ENCODE data around the gene FXYD6. TPM values are rescaled to one million over a fixed set of nuclear protein-coding genes. Genes with fewer than 3 reads are reported as not detected.

Gene FXYD6
- total and polyA plus RNA-seq, 9 of the 15 experiments (the other 6 are each of a cell fraction or from before 2014, with no cell fraction given) = 0.07 to 0.35 TPM; not detected in 7

DNA sequence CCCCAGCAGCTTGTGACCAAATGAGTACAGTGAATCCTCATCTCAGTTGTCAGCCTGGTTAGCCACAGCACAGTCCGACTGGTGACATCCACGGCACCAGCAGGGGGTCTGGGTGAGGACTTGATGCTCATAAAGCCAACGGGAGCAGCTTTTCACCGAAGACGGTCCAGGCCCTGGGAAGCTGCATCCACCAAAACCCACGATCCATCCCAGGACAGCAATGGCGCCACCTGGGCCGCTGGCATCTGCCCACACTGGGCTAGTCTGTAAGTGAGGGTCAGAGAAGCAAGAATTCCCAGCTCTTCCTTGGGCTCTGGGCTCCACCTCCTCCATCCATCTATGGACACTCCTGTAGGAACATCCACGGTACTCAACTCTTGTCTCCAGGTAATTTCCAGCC is 25.1 kb upstream of the FXYD6 start:
- ChIA-PET POLR2A (no interaction called here), CTCF (ENCODE audit: low intra/inter-chr PET ratio) (no interaction called here)
- Histone ChIP-seq H3K9ac (ENCODE audit: insufficient read depth in 1 of 2, low read depth in 2 of 2, low read length in 2 of 2) (0 out of 4 replicates have a peak overlapping the region, but pooled peaks of 1 of the 2 experiments have one; percentile 37), H3K4me3 (no peak overlapping the region), H3K9me3 (replicated peaks; ENCODE audit: control insufficient read depth, insufficient read depth, low read depth, low read length) (no peaks in the 10 kb centered on the region), H3K4me2 (ENCODE audit: insufficient read depth, low read length) (no peak overlapping the region), H3K4me1 (replicated peaks in 1 of 2; ENCODE audit: control insufficient read depth in 2 of 2, insufficient read depth in 2 of 2, low read length in 2 of 2) (no peaks in the 10 kb centered on the region; a peak in 2 of 5 replicates), H3K9me1 (ENCODE audit: control insufficient read depth, insufficient read depth, low read length) (no peaks in the 10 kb centered on the region), H4K20me1 (replicated peaks; ENCODE audit: control insufficient read depth, insufficient read depth, low read length) (no peaks in the 10 kb centered on the region; the same call in 1 of the 2 replicates), H2AFZ (ENCODE audit: low read depth, low read length) (no peak overlapping the region), H3K36me3 (ENCODE audit: control insufficient read depth, insufficient read depth, low read length) (no peaks in the 10 kb centered on the region), H3K27ac (ENCODE audit: extremely low read depth, low read depth, low read length) (no peak overlapping the region), H3K79me2 (ENCODE audit: control insufficient read depth, insufficient read depth, low read length) (no peaks in the 10 kb centered on the region), H3K27me3 (ENCODE audit: control insufficient read depth in 2 of 2, insufficient read depth in 2 of 2, low read length in 2 of 2) (peaks cover 19 to 52% of the 10 kb centered on the region in 2 experiments)
- no peak for DNase-seq (ENCODE audit: extremely low read depth in 1 of 4, low spot score in 3 of 4)
- intact Hi-C loops (cut with micrococcal nuclease) = no loop called here
- no TSS peak for BruUV-seq (replicated peaks)
- no peak for FAIRE-seq
- TF ChIP-seq, protein P1, sequence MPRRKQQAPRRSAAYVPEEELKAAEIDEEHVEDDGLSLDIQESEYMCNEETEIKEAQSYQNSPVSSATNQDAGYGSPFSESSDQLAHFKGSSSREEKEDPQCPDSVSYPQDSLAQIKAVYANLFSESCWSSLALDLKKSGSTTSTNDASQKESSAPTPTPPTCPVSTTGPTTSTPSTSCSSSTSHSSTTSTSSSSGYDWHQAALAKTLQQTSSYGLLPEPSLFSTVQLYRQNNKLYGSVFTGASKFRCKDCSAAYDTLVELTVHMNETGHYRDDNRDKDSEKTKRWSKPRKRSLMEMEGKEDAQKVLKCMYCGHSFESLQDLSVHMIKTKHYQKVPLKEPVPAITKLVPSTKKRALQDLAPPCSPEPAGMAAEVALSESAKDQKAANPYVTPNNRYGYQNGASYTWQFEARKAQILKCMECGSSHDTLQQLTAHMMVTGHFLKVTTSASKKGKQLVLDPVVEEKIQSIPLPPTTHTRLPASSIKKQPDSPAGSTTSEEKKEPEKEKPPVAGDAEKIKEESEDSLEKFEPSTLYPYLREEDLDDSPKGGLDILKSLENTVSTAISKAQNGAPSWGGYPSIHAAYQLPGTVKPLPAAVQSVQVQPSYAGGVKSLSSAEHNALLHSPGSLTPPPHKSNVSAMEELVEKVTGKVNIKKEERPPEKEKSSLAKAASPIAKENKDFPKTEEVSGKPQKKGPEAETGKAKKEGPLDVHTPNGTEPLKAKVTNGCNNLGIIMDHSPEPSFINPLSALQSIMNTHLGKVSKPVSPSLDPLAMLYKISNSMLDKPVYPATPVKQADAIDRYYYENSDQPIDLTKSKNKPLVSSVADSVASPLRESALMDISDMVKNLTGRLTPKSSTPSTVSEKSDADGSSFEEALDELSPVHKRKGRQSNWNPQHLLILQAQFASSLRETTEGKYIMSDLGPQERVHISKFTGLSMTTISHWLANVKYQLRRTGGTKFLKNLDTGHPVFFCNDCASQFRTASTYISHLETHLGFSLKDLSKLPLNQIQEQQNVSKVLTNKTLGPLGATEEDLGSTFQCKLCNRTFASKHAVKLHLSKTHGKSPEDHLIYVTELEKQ (CRISPR knock-in tag; IDR thresholded peaks at IDR 0.05) = no peak
- ATAC-seq = no peak
- WGBS (ENCODE audit: insufficient coverage, low coverage, missing lambda C conversion rate) = 12% methylated on average over 9 of the region's 9 CpGs
- in situ Hi-C loops (cut with MboI) = no loop called here

Data from K562 (cell line).